HG03442 (cell line): ENCODE measurements around the gene S100A4.

ENCODE experiments used
- ATAC-seq: cut with Tn5 transposase; IDR thresholded peaks from one replicate; pipeline ENCODE4 v1.9.1; 2021; ENCODE audit warnings: mild to moderate bottlenecking, moderate library complexity; ENCODE audit not compliant: unreplicated experiment

The S100A4 gene

GRCh38 chr1:153548722-153549688 lies 3.4 kb upstream of the S100A4 start, which contains the start of gene S100A3:
TSS of gene S100A3 (minus strand) at chr1:153549258. CDS start at chr1:153548485, 773 bp downstream.
- no peak for ATAC-seq

- ATAC-seq = no peak
Observed at GRCh38 chr1:153547560-153548551, 2.2 kb upstream of the S100A4 start.

- no peak for ATAC-seq
Observed at GRCh38 chr1:153546796-153547559, 1.4 kb upstream of the S100A4 start.

- no peak for ATAC-seq
Observed at GRCh38 chr1:153546371-153546770, 765 bp upstream of the S100A4 start.

DNA sequence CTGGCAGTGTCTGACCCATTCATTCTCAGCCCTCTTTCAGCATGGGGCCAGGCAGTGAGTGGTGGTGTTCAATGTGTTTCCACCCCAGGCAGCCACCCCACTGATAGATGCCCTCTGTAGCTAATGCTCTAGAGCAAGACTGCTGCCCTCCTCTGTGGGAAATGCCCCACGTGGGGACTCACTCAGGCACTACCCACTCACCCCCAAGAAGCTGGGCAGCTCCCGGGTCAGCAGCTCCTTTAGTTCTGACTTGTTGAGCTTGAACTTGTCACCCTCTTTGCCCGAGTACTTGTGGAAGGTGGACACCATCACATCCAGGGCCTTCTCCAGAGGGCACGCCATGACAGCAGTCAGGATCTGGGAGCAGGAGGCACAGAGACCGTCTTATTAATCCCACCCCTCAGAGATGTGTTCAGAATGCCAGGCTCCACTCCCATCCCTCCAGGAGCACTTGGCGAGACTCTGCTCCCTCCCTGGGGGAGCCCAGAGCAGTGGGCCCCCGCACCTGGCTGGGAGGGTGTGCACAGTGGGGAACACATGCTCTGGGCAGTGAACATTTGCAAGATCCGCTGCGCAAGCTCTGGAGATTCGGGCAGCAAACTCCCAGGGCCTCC lies 1.0 kb downstream of the S100A4 start:
- ATAC-seq = no peak

DNA sequence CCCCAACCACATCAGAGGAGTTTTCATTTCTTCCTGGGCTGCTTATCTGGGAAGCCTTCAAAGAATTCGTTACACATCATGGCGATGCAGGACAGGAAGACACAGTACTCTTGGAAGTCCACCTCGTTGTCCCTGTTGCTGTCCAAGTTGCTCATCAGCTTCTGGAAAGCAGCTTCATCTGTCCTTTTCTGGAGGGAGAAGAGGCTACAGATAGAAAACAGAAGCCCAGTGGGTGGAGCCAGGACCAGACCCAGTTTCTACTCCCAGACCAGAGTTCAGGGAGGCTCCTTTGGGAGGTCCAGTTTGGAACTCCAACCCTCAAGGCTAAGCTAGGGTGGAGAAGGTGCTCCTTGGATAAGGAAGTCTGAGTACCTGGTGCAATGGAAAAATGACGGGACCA lies 1.9 kb downstream of the S100A4 start:
- ATAC-seq = no peak

DNA sequence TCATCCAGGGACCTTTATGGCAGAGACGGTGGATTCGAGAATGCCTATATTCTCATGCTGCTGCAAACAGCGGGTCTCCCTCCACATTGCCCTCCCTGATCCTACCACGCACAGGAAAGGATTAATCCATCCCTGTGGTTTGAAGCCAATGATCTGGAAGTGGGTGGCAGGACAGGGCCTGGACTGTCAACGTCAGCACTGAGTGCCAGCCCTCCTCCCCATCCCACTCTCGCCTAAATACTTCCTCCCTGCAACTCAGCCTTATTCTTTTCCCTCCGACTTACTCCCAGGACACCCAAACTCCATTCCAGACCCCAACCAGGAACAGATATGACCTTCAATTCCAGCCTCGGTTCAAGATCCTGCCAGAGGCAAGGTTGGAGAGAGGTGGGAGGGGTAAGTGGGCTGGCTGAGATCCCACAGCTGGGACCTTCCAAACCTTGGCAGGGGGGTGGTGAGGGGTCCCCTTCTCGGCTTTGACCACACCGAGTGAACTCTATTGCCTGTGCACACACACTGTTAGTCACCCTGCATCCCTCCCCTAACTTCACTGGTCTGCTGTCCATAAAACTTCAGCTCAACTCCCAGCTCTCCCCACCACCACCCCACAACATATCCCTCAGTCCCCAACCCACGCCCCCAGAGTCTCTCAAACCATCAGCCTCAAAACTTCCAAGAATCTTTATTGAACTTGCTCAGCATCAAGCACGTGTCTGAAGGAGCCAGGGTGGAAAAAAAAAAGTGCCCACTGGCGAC lies 2.5 kb downstream of the S100A4 start:
- ATAC-seq = no peak

GRCh38 chr1:153541641-153542590 lies 3.7 kb downstream of the S100A4 start:
- ATAC-seq = no peak

DNA sequence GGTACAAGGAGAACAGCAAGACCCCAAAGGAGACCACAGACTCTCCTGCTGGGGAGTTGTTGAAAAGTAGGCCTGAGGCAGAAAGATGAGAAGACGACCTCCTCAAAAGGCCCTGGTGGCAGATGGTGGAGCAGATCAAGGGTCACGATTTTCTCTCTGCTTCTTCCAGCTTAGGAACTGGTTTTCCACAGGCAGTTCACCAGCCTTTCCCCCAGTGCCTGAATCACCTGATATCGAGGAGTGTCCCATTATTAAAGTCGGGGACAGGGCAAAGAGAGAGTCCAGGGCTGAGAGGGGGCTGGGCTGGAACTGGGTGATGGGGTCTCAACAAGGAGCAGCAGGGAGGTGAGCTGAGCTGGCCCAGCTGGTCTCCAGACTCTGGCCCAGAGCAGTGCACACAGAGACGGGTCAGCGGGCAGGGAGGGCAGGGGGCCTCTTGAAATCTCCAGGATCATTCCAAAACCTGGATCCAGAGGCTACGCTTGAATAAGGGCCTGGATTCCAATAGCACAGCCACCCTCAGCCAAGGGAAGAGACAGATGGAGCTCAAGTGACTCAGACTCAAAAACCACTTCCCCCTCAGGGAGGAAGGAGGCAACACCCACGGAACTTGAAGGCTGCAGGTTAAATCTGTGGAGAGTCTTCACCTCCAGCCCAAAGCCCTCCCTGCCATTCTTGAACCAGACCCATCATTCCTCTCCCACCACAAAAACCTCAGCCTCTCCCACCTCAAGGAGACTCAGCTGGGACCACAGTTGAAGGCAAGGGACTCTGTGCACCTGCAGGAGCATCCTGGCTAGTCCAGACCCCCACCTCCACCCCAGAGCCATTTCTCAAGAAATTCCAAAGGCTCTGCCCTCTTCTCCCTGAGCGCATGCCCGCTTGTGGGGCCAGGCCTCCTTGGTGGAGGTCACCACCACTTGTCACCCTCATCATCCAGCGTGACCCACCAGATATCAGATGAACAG lies 4.9 kb downstream of the S100A4 start, which contains the start of gene S100A5:
TSS of gene S100A5 (minus strand) at position 541 of the 968 bp plus-strand sequence. CDS start 743 bp downstream, outside the sequence.
- ATAC-seq = no peak

DNA sequence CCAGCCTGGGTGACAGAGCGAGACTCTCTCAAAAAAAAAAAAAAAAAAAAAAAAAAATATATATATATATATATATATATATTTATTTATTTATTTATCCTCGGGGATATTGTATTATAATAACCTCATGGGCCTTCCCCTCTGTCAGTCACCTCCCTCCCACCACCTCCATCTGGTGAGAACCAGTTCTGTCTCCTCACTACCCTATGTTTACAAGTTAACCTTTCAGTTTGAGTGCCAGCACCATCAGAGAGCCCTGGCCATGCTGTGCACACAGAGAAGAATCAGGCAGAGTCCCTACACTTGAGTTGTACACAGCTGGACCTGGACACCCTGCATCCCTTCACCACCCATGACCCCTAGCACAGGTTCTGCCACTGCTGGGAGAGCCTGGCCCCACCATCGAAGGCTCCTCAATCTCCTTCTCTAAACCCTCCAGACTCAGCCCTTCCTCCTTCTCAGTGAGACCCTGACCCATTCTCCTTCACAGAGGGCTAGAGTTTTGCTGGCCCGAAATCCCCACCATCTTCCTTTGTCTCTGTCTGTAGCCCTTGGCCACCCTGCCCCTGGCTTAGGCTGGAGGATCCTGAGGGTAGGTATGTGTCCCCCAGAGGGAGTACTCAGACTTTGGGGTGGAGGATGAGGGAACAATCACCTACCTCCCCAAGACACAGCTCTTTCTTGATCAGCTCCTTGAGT lies 6.1 kb downstream of the S100A4 start:
- no peak for ATAC-seq

DNA sequence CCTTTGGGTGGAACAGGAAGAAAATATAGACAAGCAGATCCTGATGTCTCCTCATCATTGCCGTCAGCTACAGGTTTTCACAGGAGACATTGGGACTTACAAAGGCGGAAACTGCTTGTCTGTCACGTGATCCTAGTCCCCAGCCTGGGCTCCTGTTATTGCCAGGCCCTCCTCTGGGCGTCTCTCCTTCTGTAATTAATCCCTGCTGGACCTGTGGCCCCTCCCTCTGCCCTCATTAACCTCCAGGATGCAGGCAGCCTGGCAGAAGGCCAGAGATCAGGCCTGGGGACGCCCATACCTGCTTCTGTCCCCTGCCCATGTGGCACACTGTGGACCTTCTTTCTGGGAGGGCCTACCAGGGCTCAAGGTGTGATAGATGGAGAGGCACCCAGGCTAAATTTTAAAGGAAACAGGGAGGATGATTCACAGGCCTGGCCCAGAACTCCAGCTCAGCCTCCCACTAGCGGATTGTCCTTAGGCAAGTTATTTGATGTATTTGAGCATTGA lies 7.2 kb downstream of the S100A4 start:
- no peak for ATAC-seq

- no peak for ATAC-seq
Observed at GRCh38 chr1:153537376-153537730, 8.3 kb downstream of the S100A4 start.

- ATAC-seq = no peak
Observed at GRCh38 chr1:153536671-153537375, 8.8 kb downstream of the S100A4 start.

DNA sequence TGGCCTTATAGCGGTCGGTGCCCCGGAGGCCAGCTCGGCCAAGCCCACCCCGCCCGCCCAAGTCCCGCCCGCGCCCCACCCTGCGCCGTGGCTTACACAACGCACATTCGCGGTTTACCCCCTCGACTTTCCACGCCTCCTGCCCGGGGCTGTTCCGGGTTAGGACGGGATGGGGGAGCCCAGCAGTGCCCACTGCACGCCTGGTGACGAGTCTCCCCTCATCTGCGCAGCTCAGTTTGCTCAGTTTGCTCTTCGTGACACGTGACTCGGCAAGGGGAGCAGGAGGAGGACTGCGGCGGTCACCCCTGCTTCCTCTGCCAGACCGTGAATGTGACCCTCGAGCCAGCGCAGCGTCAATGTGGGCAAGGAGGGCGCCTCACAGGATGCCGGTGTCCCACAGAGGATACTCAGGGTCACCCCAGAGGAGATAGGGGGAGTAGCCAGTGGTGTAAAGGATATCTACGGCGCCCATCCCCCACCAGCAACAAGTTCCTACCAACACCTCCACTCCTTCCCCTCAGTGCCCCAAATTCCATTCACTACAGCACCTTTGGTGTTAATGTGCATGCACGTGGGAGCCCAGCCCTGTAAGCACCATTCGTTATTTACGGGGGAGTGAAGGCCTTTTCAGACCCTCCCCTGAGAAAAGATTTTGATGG lies 9.5 kb downstream of the S100A4 start:
- ATAC-seq = no peak
